ENCODE data around the gene SIRPB1.
"Not testable (repeated sequence)": the region's sequence is repeated elsewhere in the genome, so short reads cannot be mapped to it uniquely, and the experiment has no call there.

The SIRPB1 gene

GRCh38 chr20:1576003-1576402 is 43.8 kb downstream of the SIRPB1 start:
- H3K9ac ChIP-seq (ENCODE audit: low read depth in 1 of 2, low read length in 2 of 2); H3K9me3 ChIP-seq (ENCODE audit: control insufficient read depth in 2 of 2, low read length in 2 of 2); H3K36me3 ChIP-seq (ENCODE audit: control insufficient read depth in 2 of 2, insufficient read depth in 2 of 2, low read length in 2 of 2); H3K4me3 ChIP-seq (ENCODE audit: low read length in 2 of 2); H3K4me1 ChIP-seq (ENCODE audit: control insufficient read depth in 2 of 2, insufficient read depth in 2 of 2, low read length in 2 of 2); H3K27me3 ChIP-seq (ENCODE audit: control insufficient read depth in 2 of 2, insufficient read depth in 2 of 2, low read length in 2 of 2); H3K27ac ChIP-seq (ENCODE audit: low read depth in 2 of 2, low read length in 2 of 2): not testable (repeated sequence)

GRCh38 chr20:1571583-1571982 is 48.2 kb downstream of the SIRPB1 start:
- not testable (repeated sequence) for H3K4me1 ChIP-seq (ENCODE audit: control insufficient read depth in 2 of 2, insufficient read depth in 2 of 2, low read length in 2 of 2); H3K36me3 ChIP-seq (ENCODE audit: control insufficient read depth in 2 of 2, insufficient read depth in 2 of 2, low read length in 2 of 2); H3K9me3 ChIP-seq (ENCODE audit: control insufficient read depth in 2 of 2, low read length in 2 of 2)

More at GRCh38 chr20:1571583-1571982, 48.2 kb downstream of the SIRPB1 start:
- not testable (repeated sequence) for H3K9ac ChIP-seq (ENCODE audit: low read depth in 1 of 2, low read length in 2 of 2); H3K4me3 ChIP-seq (ENCODE audit: low read length in 2 of 2); H3K27ac ChIP-seq (ENCODE audit: low read depth in 2 of 2, low read length in 2 of 2); H3K27me3 ChIP-seq (ENCODE audit: control insufficient read depth in 2 of 2, insufficient read depth in 2 of 2, low read length in 2 of 2)
